ENCODE measurements around the gene QTRT2.

QTRT2 gene
- 50.3 to 63.0 reads per million in 2 donors for total RNA-seq

DNA sequence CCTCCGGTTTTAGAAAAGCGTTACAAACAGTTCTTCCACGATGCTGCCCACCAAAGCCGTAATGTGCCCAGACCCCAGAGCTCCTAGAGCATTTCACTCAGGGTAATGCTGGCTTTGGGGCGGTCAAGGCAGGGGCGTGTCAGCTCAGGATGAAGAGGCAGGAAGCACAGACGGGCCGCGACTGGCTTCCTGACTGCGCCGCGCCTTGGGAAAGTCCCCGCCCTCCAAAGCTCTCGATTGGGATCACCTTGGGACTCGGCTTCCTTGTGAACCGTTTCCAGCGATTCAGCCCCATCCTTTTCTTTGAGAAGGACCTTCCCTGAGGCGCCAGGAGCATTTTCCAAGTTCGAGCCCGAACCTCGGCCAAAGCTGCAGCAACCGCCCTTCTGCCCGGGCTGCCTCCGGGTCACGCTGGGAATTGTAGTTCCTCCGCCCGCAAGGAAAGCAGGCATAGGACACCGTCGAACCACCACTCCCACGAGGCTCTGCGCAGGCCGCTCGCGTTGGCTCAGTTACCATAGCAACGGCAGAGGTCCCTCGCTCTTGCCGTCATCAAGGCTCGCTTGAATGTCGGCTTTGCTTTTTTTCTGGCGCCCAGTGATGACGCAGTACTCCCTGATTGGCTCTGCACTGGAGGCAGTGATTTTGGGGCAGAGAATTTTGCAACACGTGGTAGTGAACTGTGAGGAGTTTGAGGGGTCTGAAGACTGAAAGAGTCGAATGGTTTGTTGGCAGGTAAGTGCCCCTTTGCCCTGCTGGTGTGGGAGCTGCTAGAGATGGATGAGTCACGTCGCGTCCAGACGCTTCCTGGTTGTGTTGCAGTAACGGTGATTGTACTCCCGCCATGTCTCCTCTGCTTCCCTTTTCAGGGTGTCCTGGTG, at the start of gene QTRT2, which contains the start of gene CCDC191:
Gene QTRT2, plus strand, starts transcription at position 608 of the 881 bp plus-strand sequence. CDS start 8,521 bp downstream, outside the sequence.
Gene CCDC191, minus strand, starts transcription at position 397 of the 881 bp plus-strand sequence. Its CDS starts 60 bp downstream, at position 337.
- DNase-seq: peak; percentile 82

DNA sequence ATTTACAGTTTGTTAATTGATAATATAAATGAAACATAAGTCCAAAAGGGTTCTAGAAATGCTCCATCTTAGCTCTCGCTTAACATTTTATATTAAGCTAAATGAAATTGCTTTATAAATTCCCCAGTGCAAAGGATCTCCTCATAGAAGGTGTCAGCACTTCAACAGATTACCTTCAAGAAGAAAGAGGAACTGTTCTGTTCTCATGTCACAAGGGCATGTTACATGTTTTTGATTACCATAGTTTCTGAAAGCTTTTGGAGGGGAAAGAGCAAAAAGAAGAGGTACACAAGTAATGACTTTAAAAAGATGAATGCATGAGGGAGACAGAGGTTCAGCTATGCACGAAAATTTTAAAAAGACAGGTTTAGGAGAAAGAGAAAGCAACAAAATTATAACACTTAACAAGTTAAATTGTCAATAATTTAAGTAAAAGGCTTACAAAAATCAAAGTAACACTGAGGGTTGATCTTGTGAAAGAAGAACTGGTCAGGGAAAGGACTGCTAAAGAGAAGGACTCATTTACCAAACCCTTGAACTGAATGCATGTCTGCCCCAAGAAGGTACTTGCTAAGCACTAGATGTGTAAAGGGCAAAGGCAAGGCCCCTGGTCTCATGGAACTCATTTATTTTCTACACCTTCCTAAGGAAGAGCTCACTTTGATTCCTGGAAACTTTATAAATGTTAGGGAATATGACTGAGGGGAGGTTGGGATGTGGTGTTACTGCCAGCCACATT, 45.3 kb upstream of the QTRT2 start:
- DNase-seq: no peak

DNA sequence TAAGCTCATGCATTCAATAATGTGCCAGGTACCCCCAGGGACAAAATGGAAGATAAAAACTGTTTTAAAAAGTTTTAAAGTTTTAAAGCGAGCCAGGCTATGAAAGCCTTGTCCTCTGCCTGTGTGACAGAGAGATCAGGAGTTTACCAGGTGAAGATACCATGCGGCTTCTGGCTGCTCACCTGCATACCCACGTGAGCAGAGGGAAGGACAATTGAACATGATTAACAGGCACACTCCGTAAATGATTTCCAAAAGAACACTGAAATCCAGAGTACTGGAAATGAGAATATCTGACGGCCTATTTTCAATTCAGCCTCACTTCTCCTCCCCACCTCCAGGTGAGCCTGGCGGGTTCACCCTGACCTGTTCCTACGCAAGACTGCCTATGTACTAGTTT, 42.3 kb upstream of the QTRT2 start:
- no peak for DNase-seq

DNA sequence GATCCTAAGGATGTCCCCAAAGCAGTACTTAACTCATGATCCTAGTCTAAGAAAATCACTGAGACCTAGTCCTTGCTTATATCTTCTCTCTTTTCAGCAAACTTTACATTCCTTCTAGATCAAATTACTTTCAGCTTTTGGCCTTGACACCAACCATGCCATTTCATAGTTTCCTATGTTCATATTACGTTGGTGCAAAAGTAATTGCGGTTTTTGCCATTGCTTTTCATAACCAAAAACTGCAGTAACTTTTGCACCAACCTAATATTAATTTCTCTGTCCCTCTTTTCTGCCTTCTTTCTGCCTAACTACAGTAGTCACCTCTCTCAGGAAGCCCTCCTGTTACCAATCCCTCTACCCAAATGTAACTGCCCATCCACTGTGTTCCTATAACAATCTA, 37.1 kb upstream of the QTRT2 start:
- no peak for DNase-seq

DNA sequence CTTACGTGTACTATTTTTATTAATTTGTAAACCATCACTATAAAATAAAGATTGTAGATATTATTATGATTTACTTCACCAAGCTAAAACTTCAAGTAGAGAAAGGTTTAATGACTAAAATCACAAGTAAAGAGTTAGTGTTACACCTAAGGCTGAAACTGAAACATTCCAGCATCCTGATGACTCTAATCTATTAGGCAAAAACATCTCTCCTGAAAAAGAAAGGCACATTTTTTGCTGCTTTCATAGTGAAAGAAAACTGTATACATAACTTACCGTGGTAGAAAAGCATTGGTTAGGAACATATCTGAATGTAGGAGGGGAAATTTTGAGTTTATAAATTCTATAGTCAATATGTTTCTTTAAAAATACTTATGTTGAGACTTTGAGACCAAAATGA, 35.6 kb upstream of the QTRT2 start:
- no peak for DNase-seq

DNA sequence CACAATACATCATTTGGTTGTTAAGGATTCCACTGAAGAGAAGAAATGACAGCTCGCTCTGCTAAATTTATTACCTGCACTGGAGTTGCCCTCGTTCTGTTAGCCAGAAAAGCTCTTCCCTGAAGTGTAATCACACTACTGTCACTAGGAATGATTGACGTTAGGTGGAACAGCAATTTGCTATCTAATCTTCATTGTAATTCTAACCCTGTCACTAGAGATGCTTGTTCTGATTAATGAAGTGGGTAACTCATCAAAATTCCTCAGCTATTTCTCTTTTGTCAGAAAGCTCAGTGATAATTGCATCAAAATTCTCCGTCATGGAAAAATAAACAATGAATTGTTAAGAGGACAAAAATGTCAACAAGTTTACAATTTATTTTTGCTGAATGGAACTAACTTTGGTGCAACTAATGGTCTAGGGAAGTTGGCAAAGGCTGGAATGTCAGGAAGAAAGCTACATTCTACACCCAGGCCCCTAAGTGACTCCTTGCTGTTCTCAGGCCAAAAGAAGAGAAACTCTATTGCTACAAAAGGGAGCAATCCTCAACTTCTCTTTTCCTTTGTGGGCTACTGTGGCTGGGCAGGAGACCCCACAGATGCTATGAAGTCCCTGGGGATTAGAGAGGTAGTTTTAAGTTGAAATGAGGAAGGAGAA, 34.3 kb upstream of the QTRT2 start:
- no peak for DNase-seq

DNA sequence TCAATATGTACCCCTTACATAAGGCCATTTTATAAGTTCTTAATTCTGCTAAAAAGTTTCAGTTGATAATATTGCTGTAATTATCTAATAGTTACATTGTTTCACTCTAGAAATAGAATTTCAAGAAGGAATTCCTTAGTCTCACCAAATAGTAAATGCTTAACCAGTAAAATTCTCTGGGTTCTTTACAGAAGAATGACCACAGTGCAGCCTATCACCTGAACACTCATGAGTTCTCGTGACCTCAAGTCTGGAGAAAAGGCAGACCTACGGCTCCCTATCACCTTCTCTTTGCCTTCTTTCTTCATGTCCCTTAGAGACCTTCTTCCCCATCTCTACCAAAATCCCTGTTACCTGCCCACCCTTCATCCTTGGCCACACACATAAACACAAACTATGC, 31.1 kb upstream of the QTRT2 start:
- DNase-seq: no peak

DNA sequence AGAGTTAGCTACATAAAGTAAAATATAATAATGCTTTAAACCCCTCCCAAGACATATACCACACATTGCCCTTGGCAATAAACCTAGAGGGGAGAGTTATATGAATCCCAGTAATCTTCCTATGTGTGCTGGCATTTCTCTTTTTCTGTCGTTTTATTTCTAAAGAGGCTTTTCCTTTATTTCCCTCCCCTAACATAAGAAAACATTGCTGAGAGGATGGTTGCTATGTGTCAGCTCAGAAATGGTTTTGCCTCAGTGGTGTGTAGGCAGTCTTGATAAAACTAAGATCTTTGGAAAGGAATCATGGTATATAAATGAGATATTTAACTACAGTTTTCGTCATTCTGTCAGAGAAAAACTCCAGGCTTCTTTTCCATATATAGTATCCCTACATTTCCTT, 30.2 kb upstream of the QTRT2 start:
- no peak for DNase-seq

DNA sequence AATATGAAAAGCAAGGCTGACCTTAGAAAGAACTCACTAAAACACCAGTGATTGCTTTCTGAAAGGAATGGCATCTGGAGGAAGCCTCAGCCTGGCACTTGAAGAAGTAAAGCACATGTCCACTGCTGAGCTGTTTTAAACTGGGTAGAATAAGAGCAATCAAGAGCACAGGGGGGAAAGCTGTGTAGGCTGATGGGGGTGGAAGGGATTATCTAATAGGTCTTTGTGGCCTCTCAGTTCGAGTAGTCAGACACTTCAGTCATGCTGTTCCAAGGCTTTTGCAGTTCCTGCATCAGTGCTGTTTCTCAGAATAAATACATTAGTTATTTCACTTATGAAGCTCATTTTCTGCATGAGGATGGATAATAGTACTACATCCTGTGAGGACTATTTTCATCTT, 22.8 kb upstream of the QTRT2 start:
- DNase-seq: no peak

DNA sequence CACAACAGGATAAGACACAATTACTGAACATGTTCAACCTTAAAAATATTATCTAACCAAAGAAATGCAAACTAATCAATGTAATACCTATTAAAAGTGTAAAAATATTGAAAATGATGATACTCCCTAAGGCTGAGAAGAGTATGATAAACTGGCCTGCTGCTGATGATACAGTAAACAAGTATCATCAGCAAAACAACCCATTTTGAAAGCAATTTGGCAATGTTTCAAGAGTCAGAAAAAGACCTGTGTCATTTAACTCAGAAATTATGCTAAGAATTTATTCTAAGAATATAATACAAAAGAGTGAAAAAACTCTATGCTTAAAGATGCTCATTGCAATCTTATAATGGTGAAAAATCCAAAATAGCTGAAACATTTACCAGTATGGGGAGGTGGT, 22.3 kb upstream of the QTRT2 start:
- no peak for DNase-seq

DNA sequence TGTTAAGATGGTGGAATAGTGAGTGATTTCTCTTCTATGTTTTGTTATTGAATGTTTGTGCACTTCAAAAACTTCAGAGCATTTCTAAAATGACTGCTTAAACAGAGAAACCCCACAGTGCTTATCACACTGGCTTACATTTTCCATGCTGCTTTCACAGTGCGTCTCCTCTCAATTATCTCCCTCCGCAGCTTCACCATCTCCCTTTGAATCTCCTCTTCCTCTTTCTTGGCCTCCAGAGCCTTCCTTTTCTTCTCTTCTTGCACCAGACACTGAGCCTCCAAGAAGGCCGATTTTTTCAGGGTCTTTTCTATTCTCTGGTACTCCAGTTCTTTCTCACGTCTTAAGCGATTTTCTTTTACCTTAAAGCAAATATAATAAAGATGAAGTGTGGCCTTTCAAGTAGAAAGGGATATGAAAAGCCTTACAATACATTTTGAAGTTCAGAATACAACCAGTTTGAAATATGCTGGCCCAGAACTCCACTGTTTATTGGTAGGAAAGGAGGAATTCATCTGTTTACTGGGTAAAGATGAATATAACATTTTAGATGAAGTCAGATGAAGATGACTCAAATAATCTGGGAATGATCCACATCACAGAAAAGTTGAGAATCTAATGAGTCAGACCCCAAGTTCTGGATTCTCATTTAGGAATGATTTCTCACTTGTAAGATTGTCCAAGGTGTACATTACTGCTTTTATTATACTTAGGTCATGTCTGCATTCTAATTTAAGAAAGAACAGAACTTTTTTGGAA, 21.6 kb upstream of the QTRT2 start:
- no peak for DNase-seq

DNA sequence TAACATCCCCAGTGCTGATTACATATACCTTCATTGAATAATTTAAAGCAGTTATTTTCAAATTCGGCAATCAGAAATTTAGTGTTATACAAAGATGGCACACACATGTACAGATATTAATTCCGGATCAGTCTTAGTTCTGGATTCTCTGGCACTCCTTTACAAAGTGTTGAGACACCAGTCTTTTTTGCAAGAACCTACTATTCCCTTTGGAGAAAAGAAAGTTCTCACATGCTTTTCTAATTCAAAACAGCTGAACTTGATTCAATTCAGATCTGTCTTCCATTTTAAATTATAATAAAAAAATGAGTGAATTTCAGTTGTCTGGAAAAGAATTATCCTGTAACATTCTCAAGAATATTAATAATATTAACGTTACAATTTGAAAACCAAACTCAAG, 20.6 kb upstream of the QTRT2 start:
- no peak for DNase-seq

DNA sequence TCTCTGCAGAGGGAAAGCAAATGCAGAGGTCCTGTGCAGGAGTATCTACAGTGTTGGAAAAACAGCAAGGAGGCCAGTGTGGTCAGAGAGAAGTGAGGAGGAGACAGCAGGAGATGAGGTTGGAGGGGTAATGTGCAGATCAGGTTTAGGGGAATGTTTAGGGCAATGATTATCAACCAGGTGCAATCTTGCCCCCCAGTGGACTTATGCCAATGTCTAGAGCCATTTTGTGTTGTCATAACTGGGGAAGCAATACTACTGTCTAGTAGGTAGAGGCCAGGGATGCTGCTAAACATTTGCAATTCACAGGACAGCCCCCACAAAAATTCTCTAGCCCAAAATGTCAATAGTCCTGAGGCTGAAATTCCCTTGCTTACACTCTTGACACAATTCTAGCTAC, 13.3 kb upstream of the QTRT2 start:
- DNase-seq: no peak

DNA sequence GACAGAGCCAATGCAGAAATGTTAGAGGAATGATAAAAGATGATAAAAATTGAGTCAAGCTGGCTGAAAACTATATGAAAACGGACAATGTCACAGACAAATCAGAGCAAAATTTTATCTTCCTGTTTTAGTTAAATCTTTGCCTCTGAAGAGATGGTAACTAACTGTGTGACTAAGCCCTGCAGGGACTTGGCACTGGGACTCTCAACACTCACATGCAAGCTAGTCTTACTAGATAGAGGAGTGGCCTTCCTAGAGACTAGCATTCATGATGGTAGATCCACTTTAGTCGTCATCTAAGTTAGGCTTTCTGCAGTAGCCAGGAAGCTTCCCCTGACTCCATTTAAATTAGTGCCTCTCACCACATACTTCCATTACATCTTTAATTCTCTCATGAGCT, 4.3 kb upstream of the QTRT2 start:
- no peak for DNase-seq

DNA sequence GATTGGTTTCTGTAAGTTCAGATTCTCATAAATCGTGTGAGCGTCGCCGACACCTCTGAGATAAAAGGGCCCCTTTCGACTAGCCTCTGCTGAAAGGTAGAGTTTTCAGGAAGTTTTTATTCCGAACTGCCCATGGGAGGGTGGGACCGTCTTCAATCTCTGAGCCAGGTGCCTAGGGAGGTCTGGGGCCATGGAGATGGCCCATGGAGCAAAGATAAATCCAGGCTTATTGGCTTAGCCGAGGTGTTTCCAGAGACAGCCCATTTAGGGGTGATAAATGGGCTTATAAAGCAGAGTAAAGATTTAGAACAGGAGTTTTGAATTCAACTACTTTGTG, 442 bp downstream of the QTRT2 start:
- no peak for DNase-seq

DNA sequence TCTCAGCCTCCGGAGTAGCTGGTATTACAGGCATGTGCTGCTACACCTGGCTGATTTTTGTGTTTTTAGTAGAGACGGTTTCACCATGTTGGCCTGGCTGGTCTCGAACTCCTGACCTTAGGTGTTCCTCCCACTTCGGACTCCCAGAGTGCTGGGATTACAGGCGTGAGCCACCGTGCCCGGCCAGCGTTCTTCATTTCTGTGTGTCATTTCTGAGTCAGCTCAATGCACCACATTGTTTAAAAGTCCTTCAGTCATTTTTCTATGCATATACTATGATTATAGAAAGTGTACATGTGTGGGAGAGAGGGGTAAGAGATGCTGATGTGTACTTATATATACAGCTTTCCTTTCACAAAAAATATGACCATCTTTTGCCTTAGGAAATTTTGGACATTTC, 2.1 kb downstream of the QTRT2 start:
- no peak for DNase-seq

DNA sequence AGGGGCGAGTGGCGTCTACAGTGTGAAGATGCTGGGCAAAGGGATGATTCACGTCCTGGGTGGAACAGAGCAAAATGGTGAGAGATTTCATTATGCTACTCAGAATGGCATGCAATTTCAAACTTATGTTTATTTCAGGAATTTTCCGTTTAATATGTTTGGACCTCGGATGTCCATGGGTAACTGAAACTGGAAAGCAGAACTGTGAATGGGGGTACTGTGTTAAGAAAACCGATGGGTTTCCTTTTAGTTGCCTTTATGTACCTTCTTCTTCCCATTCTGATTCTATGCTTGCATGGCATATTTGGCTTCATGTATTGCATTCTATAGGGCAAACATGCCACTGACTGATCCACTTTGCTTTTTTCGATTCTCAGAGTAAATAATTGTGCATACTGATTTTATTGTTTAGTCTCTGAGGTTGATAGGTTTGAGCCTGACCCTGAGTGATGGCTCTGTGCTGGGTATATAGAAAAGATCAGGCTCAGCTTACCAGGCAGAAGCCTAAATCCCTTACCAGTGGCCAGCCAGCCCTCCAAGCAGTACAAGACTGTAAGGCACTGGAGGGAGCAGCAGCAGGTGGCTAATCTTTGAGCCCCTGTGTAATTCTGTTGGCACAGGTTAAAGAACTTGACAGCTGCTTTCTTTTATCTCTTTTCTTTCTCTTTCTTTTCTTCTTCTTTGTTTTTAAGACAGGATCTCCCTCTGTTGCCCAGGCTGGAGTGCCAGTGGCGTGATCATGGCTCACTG, 4.5 kb downstream of the QTRT2 start:
- no peak for DNase-seq

DNA sequence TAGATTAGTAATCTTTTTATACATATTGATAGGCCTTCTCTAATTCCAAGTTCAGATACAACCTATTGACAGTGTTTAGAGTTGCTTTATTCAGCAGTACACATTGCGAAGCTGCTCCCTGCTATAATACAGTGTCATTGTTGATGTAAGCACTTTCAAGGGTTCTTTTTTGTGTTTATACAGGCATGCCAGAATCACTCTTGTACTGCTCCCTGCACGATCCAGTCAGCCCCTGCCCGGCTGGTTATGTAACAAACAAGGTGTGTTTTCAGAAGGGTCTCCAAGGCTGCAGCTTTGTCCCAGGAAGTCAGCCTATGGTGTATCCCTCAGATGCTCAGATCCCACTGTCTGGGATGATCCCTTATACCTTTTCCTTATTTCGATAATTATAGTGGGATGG, 11.3 kb downstream of the QTRT2 start:
- no peak for DNase-seq

DNA sequence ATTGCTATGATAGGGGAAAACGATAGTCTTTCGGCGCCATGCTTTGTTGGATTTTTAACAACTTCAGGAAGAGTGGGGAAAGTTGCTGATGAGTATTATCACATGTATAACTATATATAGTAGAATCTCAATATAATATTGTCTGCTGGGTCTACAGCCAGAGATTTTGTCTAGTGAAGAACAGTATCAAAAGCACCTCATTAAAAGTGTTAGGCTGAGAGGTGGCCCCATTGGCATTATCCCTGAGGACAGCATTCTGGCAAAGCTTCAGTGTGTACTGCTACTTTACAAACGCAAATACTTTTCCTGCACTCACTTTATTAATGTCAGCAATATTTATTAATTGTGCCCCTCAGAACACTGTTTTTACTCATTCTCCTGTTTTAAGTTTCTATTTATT, 11.8 kb downstream of the QTRT2 start:
- DNase-seq: no peak

DNA sequence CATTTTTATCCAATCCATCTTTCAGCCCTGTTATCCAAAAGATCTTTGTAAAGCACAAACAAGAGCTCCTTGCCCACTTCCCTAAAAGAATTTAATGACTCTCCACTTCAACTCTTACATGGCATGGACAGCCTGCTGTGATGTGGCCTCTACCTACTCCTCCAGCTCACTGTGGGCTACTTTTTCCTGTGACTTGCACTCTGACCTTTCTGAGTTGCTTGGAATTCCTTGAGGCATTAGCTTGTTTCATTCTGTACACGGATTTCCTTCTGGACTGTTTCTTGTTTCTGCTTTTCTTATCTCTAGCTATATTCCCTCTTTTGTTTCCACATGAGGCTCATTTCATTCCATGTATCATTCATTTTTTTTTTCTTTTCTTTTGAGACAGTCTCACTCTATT, 15.2 kb downstream of the QTRT2 start:
- no peak for DNase-seq

DNA sequence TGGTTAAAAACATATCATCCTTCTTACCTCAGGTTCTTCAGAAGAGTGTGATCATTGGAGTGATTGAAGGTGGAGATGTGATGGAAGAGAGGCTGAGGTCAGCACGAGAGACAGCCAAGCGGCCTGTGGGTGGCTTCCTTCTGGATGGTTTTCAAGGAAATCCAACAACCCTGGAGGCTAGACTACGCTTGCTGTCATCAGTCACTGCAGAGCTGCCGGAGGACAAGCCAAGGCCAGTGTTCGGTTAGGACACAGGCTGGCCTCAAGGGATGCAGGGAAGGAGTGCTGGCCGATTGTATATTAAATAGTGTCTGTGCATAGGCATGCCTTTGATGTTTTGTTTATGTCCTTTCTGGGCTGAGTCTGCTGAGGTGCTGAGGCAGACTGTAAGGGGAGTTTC, 20.2 kb downstream of the QTRT2 start:
- no peak for DNase-seq

DNA sequence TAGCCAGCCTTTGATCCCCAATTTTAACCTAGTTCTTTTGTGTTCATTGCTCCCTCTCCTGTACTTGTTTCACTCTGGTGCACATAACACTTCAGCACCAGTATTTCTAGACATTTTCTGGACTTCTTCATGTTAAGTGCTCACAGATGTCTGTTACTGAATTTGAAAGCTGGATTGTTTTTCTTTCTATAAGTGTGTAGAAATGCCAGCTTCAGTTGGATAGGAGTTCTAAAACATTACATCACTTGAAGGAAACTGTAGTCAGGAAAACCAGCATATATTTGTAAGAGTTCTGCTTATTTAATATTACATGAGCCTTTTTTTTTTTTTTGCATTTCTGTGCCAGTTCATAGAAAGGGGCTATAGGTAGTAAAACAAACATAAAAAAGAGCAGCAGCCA, 21.6 kb downstream of the QTRT2 start:
- no peak for DNase-seq
